ENCODE measurements around the gene KCTD5. TPM values are rescaled to one million over a fixed set of nuclear protein-coding genes. Genes with fewer than 3 reads are reported as not detected.

KCTD5 gene
- total and polyA plus RNA-seq, 4 donors: 17.1 to 31.8 (median 24.7) TPM

GRCh38 chr16:2699791-2700600 lies 17.7 kb downstream of the KCTD5 start:
- Histone ChIP-seq H3K9ac (ENCODE audit: insufficient read depth in 1 of 2, low read length in 2 of 2) (no peak overlapping the region), H3K9me3 (ENCODE audit: control insufficient read depth in 4 of 4, insufficient read depth in 3 of 4, low read length in 3 of 4) (no peaks in the 10 kb centered on the region), H3K27me3 (ENCODE audit: control insufficient read depth in 3 of 3, insufficient read depth in 3 of 3, low read length in 2 of 3) (no peaks in the 10 kb centered on the region), H3K36me3 (ENCODE audit: control insufficient read depth in 4 of 4, insufficient read depth in 4 of 4, low read length in 4 of 4) (peaks cover 7 to 72% (median 10%) of the 10 kb centered on the region in 4 donors), H3K27ac (ENCODE audit: low read depth in 1 of 2, low read length in 1 of 2) (no peak overlapping the region), H3K4me1 (ENCODE audit: control insufficient read depth in 5 of 5, insufficient read depth in 5 of 5, low read length in 5 of 5) (no peaks in the 10 kb centered on the region), H3K4me3 (no peak overlapping the region)
- TF ChIP-seq CTCF (IDR thresholded peaks at IDR 0.05; ENCODE audit: control extremely low read depth, extremely low read depth): no peak
- no peak for DNase-seq
- 92 to 94% methylated on average over 26 to 28 of the region's 28 CpGs for WGBS, 2 donors
- ATAC-seq (ENCODE audit: insufficient read depth, low FRiP score): no peak

- no peak for DNase-seq
- Histone ChIP-seq H3K27ac (ENCODE audit: low read depth in 1 of 2, low read length in 1 of 2) (no peak overlapping the region), H3K4me3 (no peak overlapping the region), H3K9ac (ENCODE audit: insufficient read depth in 1 of 2, low read length in 2 of 2) (no peak overlapping the region), H3K4me1 (ENCODE audit: control insufficient read depth in 5 of 5, insufficient read depth in 5 of 5, low read length in 5 of 5) (no peaks in the 10 kb centered on the region), H3K36me3 (ENCODE audit: control insufficient read depth in 4 of 4, insufficient read depth in 4 of 4, low read length in 4 of 4) (peaks cover 7 to 80% (median 10%) of the 10 kb centered on the region in 4 donors), H3K9me3 (ENCODE audit: control insufficient read depth in 4 of 4, insufficient read depth in 3 of 4, low read length in 3 of 4) (no peaks in the 10 kb centered on the region), H3K27me3 (ENCODE audit: control insufficient read depth in 3 of 3, insufficient read depth in 3 of 3, low read length in 2 of 3) (no peaks in the 10 kb centered on the region)
- ATAC-seq (ENCODE audit: insufficient read depth, low FRiP score): no peak
- no peak for TF ChIP-seq CTCF (IDR thresholded peaks at IDR 0.05; ENCODE audit: control extremely low read depth, extremely low read depth)
- 84 to 93% methylated on average over 13 of the region's 13 CpGs for WGBS, 2 donors
Observed at GRCh38 chr16:2700786-2701185, 18.5 kb downstream of the KCTD5 start.

- TF ChIP-seq CTCF (IDR thresholded peaks at IDR 0.05; ENCODE audit: control extremely low read depth, extremely low read depth): no peak
- no peaks in the 10 kb centered on the region for H3K27me3 ChIP-seq (ENCODE audit: control insufficient read depth in 3 of 3, insufficient read depth in 3 of 3, low read length in 2 of 3)
- no peaks in the 10 kb centered on the region for H3K9me3 ChIP-seq (ENCODE audit: control insufficient read depth in 4 of 4, insufficient read depth in 3 of 4, low read length in 3 of 4)
- 96% methylated on average over 15 of the region's 15 CpGs for WGBS, 2 donors
- H3K27ac ChIP-seq (ENCODE audit: low read depth in 1 of 2, low read length in 1 of 2): no peak overlapping the region
- DNase-seq (no peak), ATAC-seq (ENCODE audit: insufficient read depth, low FRiP score) (no peak)
- no peaks in the 10 kb centered on the region for H3K4me1 ChIP-seq (ENCODE audit: control insufficient read depth in 5 of 5, insufficient read depth in 5 of 5, low read length in 5 of 5)
- no peak overlapping the region for H3K4me3 ChIP-seq
- H3K36me3 ChIP-seq (ENCODE audit: control insufficient read depth in 4 of 4, insufficient read depth in 4 of 4, low read length in 4 of 4): peaks cover 7 to 85% (median 10%) of the 10 kb centered on the region in 4 donors
- H3K9ac ChIP-seq (ENCODE audit: insufficient read depth in 1 of 2, low read length in 2 of 2): no peak overlapping the region
Observed at GRCh38 chr16:2701272-2701671, 18.9 kb downstream of the KCTD5 start.

Data from lung (tissue), 12 donors.